ENCODE data around the gene SLC8A1.

SLC8A1 gene

GRCh38 chr2:40421631-40422297, 30.1 kb downstream of the SLC8A1 start:
- DNase-seq (ENCODE audit: low read depth, low spot score) = no peak

GRCh38 chr2:40420478-40420877, 31.4 kb downstream of the SLC8A1 start:
- DNase-seq (ENCODE audit: low read depth, low spot score) = no peak

GRCh38 chr2:40419364-40419762, 32.5 kb downstream of the SLC8A1 start:
- DNase-seq (ENCODE audit: low read depth, low spot score) = no peak

GRCh38 chr2:40418614-40419363, 33.1 kb downstream of the SLC8A1 start:
- DNase-seq (ENCODE audit: low read depth, low spot score) = no peak

GRCh38 chr2:40416486-40416885, 35.4 kb downstream of the SLC8A1 start:
- peak; percentile 61 for DNase-seq (ENCODE audit: low read depth, low spot score)

- peak; percentile 32 for DNase-seq (ENCODE audit: low read depth, low spot score)
Measured at GRCh38 chr2:40415391-40415790, 36.5 kb downstream of the SLC8A1 start.

GRCh38 chr2:40412456-40412855, 39.4 kb downstream of the SLC8A1 start:
- DNase-seq (ENCODE audit: low read depth, low spot score) = no peak

- DNase-seq (ENCODE audit: low read depth, low spot score) = no peak
Measured at GRCh38 chr2:40410695-40411094, 41.2 kb downstream of the SLC8A1 start.

GRCh38 chr2:40409734-40410133, 42.2 kb downstream of the SLC8A1 start:
- DNase-seq (ENCODE audit: low read depth, low spot score) = no peak

GRCh38 chr2:40406485-40407289, 45.2 kb downstream of the SLC8A1 start:
- no peak for DNase-seq (ENCODE audit: low read depth, low spot score)

GRCh38 chr2:40405465-40405864, 46.4 kb downstream of the SLC8A1 start:
- DNase-seq (ENCODE audit: low read depth, low spot score) = peak; percentile 72

GRCh38 chr2:40404517-40404916, 47.4 kb downstream of the SLC8A1 start:
- DNase-seq (ENCODE audit: low read depth, low spot score) = peak; percentile 26

- DNase-seq (ENCODE audit: low read depth, low spot score) = peak; percentile 48
Measured at GRCh38 chr2:40403233-40403836, 48.6 kb downstream of the SLC8A1 start.

- peak; percentile 67 for DNase-seq (ENCODE audit: low read depth, low spot score)
Measured at GRCh38 chr2:40401896-40402295, 50.0 kb downstream of the SLC8A1 start.

GRCh38 chr2:40400336-40400953, 51.4 kb downstream of the SLC8A1 start:
- peak; percentile 18 for DNase-seq (ENCODE audit: low read depth, low spot score)

- no peak for DNase-seq (ENCODE audit: low read depth, low spot score)
Measured at GRCh38 chr2:40397765-40398164, 54.1 kb downstream of the SLC8A1 start.

- no peak for DNase-seq (ENCODE audit: low read depth, low spot score)
Measured at GRCh38 chr2:40396124-40396523, 55.8 kb downstream of the SLC8A1 start.

- DNase-seq (ENCODE audit: low read depth, low spot score) = peak; percentile 53
Measured at GRCh38 chr2:40395169-40396073, 56.5 kb downstream of the SLC8A1 start.

GRCh38 chr2:40394597-40394996, 57.3 kb downstream of the SLC8A1 start:
- no peak for DNase-seq (ENCODE audit: low read depth, low spot score)

GRCh38 chr2:40394031-40394430, 57.9 kb downstream of the SLC8A1 start:
- DNase-seq (ENCODE audit: low read depth, low spot score) = no peak
